ENCODE results near the gene RP2. TPM values are rescaled to one million over a fixed set of nuclear protein-coding genes. Genes with fewer than 3 reads are reported as not detected.

RP2 gene
- total and polyA plus RNA-seq, 2 of the 8 experiments (the other 6 are each of a cell fraction or from before 2014, with no cell fraction given): 2.2 to 6.9 TPM

GRCh38 chrX:46863072-46863471 is 26.2 kb downstream of the RP2 start:
- no peak overlapping the region for H3K27ac ChIP-seq (ENCODE audit: low read depth, low read length)
- H3K14ac ChIP-seq (ENCODE audit: insufficient read length): no peak overlapping the region
- no peaks in the 10 kb centered on the region for H3K27me3 ChIP-seq (replicated peaks in 1 of 4; ENCODE audit: control insufficient read depth in 3 of 4, extremely low read depth in 1 of 4, insufficient read depth in 3 of 4, low read length in 3 of 4)
- H3K9ac ChIP-seq (replicated peaks in 1 of 4; ENCODE audit: extremely low read depth in 1 of 4, low read depth in 3 of 4, low read length in 3 of 4): no peak overlapping the region
- no peak for TF ChIP-seq EGR1 (IDR thresholded peaks at IDR 0.05; ENCODE audit: borderline replicate concordance, low read depth, low read length)
- TF ChIP-seq CBX5 (IDR thresholded peaks at IDR 0.05; ENCODE audit: low read depth, low read length): no peak
- TF ChIP-seq ASH2L (IDR thresholded peaks at IDR 0.05; ENCODE audit: low read length): no peak
- no peak for TF ChIP-seq MAFK (IDR thresholded peaks at IDR 0.05; ENCODE audit: low read depth, low read length)
- no peak for TF ChIP-seq KDM1A (IDR thresholded peaks at IDR 0.05; ENCODE audit: borderline replicate concordance, low read length)
- no peak for TF ChIP-seq HDAC2 (IDR thresholded peaks at IDR 0.05; ENCODE audit: borderline replicate concordance in 1 of 2, low read depth in 2 of 2, low read length in 2 of 2)
- TF ChIP-seq SIN3A (conservative IDR thresholded peaks at IDR 0.05 in 1 of 2, IDR thresholded peaks at IDR 0.05 in 1 of 2; ENCODE audit: low read depth in 1 of 2, low read length in 2 of 2): no peak
- TF ChIP-seq SUZ12 (IDR thresholded peaks at IDR 0.05; ENCODE audit: low read length): no peak
- no peak for TF ChIP-seq KDM5A (IDR thresholded peaks at IDR 0.05; ENCODE audit: low read length)
- no peak for TF ChIP-seq TAF1 (IDR thresholded peaks at IDR 0.05; ENCODE audit: low read depth, low read length)
- no peak for TF ChIP-seq SAP30 (IDR thresholded peaks at IDR 0.05; ENCODE audit: insufficient read depth, insufficient replicate concordance, low read length)
- TF ChIP-seq JUND (IDR thresholded peaks at IDR 0.05; ENCODE audit: low read length): no peak
- no peak for TF ChIP-seq FOSL1 (IDR thresholded peaks at IDR 0.05; ENCODE audit: insufficient read depth, low read depth, low read length)
- no peak for TF ChIP-seq EZH2 (IDR thresholded peaks at IDR 0.05; ENCODE audit: low read depth, low read length, severe bottlenecking)
- no peaks in the 10 kb centered on the region for H3K4me1 ChIP-seq (replicated peaks in 1 of 4; ENCODE audit: control insufficient read depth in 3 of 4, insufficient read depth in 4 of 4, low read length in 3 of 4)
- no peaks in the 10 kb centered on the region for H4K20me1 ChIP-seq (replicated peaks in 1 of 2; ENCODE audit: control insufficient read depth in 1 of 2, insufficient read depth in 2 of 2, low read length in 2 of 2)
- H3K23me2 ChIP-seq (ENCODE audit: low read depth, low read length): no peaks in the 10 kb centered on the region
- H3K9me3 ChIP-seq (ENCODE audit: insufficient read depth in 2 of 2, low read depth in 1 of 2, low read length in 1 of 2): no peaks in the 10 kb centered on the region
- H3K36me3 ChIP-seq (ENCODE audit: control insufficient read depth in 2 of 4, insufficient read depth in 4 of 4, low read length in 3 of 4): no peaks in the 10 kb centered on the region; a peak in 1 of 8 replicates
- H2BK120ac ChIP-seq (replicated peaks; ENCODE audit: low read depth, low read length): no peak overlapping the region
- ChIA-PET CTCF (ENCODE audit: partially characterized antibody) (no interaction called here), POLR2A (ENCODE audit: partially characterized antibody) (no interaction called here)
- no peak overlapping the region for H4K91ac ChIP-seq (replicated peaks; ENCODE audit: insufficient read length, low read length)
- H2BK20ac ChIP-seq (ENCODE audit: low read length): no peak overlapping the region
- no peak overlapping the region for H3K56ac ChIP-seq (replicated peaks; ENCODE audit: insufficient read length, low read depth, low read length)
- FAIRE-seq: no peak
- WGBS, 2 experiments (ENCODE audit: extremely low coverage in 1 of 2, insufficient coverage in 1 of 2, insufficient read length in 1 of 2, insufficient replicate concordance in 2 of 2, low coverage in 1 of 2, low lambda C conversion rate in 2 of 2, missing lambda C conversion rate in 1 of 2): 90% methylated on average over 2 of the region's 2 CpGs; no CpG with 5 or more reads in 1 of the 2 experiments
- H3K18ac ChIP-seq (ENCODE audit: extremely low read depth, low read length): no peak overlapping the region
- no peak overlapping the region for H2AK5ac ChIP-seq (ENCODE audit: low read depth, low read length)
- no peaks in the 10 kb centered on the region for H3K79me1 ChIP-seq (ENCODE audit: low read depth, low read length)
- no peak overlapping the region for H2BK12ac ChIP-seq (ENCODE audit: low read depth, low read length)
- no peaks in the 10 kb centered on the region for H3K79me2 ChIP-seq (ENCODE audit: control insufficient read depth in 1 of 2, insufficient read depth in 2 of 2, low read length in 2 of 2)
- H2AFZ ChIP-seq (ENCODE audit: low read length): no peak overlapping the region
- no peak overlapping the region for H2BK5ac ChIP-seq (ENCODE audit: low read depth, low read length)
- H2BK15ac ChIP-seq (ENCODE audit: low read length): no peak overlapping the region
- no peak overlapping the region for H3K23ac ChIP-seq (ENCODE audit: insufficient read length)
- no peak overlapping the region for H3K4ac ChIP-seq (replicated peaks; ENCODE audit: insufficient read length, low read depth, low read length)
- no peak overlapping the region for H4K8ac ChIP-seq (ENCODE audit: extremely low read depth, insufficient read depth, low read length)
- H3K4me3 ChIP-seq (ENCODE audit: extremely low read depth in 1 of 4, insufficient read depth in 2 of 4, low read depth in 3 of 4, low read length in 4 of 4): no peak overlapping the region
- DNase-seq (ENCODE audit: low read depth in 1 of 2, low spot score in 2 of 2): no peak
- no peak overlapping the region for H4K5ac ChIP-seq (ENCODE audit: insufficient read length, low read depth, low read length)
- H3K4me2 ChIP-seq (ENCODE audit: insufficient read depth in 1 of 2, low read depth in 2 of 2, low read length in 2 of 2): no peak overlapping the region
